ENCODE results near the gene IGSF22. TPM values are rescaled to one million over a fixed set of nuclear protein-coding genes. Genes with fewer than 3 reads are reported as not detected.

The IGSF22 gene
- 0.58 TPM for total RNA-seq

DNA sequence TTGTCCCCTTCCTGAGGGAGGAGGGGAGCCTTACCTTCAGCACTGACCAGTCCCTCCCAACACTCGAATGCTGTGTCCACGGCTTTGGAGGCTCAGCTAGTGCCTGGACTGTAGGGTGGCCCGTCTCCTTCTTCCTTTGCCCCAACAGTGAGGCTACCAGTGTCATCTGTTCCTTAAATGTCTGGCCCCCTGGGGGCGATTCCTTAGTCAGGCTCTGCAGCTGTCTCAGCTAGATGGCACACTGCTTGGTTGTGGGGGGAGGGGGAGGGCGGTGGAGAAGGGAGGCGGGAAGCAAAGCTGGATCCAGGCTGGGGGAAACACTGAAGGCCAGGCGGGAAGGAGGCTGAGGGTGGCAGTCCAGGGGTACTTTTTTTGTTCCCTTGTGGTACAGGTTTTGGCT is at the start of gene IGSF22:
IGSF22 (minus strand) TSS at position 149 of the 400 bp plus-strand sequence. CDS start 1,952 bp downstream, outside the sequence.
- no peak for DNase-seq (ENCODE audit: low spot score)
- intact Hi-C loops (cut with DNase I), result no loop called here
- no peak for ATAC-seq

DNA sequence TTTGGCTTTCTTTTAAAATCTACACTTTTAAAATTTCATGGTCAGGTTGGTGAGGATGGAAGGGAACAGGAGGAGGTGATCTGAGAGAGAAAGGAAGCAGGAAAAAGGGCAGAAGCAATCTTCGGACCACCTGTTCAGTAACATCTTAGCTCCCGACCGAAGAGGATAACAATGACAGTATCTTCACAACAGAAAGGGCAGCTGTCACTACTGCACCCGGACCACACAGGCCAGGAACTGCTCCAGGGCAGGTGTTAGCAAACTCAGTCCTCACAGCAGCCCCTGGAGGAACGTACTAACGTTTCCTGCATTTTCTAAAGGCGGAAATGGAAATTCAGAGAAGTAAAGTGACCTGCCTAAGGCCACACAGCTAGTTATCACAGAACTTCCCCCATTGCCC is 48.8 kb upstream of the IGSF22 start:
- no peak for DNase-seq (ENCODE audit: low spot score)
- no peak for ATAC-seq
- intact Hi-C loops (cut with DNase I), result loop anchor here (10.0 kb wide), 1 partner anchor 370 kb away; no protein-coding TSS in a partner anchor

DNA sequence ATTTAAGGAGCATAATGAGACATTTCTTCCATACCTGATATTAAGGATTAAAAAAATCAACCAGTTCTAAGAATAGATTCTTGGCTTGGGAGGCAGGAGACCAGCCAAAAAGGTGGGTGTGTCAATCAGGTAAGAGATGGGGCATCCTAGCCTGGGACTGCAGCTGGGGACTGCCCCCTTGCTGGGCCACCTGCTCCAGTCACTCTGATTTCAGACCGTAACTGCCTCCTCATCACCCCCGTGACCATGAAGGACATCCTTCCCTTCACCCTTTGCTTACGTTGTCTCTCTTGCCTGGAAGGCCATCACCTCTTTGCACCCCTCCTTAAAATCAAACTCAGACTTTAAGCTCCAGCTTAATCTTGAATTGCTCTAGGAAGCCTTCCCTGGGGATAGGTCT is 47.7 kb upstream of the IGSF22 start:
- DNase-seq (ENCODE audit: low spot score) (no peak), ATAC-seq (no peak)
- intact Hi-C loops (cut with DNase I), result loop anchor here (10.0 kb wide), 1 partner anchor 371 kb away; no protein-coding TSS in a partner anchor

DNA sequence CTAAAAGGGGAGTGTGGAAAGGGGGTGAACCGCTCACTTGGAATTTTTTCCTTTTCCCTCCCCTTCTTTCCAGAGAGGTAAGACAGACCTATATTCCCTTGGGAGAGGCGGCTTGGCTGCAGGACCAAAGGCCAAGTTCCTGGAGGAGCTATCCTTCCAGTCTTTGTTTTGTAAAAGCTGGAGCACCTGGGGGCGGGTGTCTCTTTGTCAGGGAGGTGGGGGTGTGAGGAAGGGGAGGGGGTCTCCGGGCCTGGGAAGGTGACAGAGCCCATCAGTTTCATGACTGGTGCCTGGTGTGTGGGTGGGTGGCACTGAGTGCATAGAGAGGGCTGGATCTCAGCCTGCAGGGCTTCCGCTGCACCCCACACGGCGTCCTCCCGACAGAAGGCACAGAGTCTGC is 47.1 kb upstream of the IGSF22 start:
- intact Hi-C loops (cut with DNase I), result loop anchor here (10.0 kb wide), 1 partner anchor 372 kb away; no protein-coding TSS in a partner anchor
- no peak for ATAC-seq
- DNase-seq (ENCODE audit: low spot score), result no peak

DNA sequence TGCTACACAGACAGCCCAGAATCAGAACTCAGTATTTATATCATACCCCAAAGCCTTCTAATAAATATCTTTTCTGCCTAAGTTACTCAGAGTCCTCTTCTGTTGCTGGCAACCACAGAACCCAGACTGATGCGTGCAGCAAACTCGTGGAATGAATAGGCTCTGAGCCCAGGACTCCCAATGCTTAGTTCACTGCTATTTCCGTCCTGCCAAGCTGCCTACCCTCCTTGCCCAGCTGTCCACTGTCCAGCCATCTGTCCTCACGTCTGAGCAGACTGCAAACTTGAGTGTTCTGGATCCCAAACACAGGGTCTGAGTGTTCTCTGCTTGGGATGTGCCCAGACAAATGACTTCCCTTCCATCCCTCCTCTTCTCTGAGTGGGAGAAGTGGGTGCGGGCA is 46.2 kb upstream of the IGSF22 start:
- ATAC-seq (no peak), DNase-seq (ENCODE audit: low spot score) (no peak)
- intact Hi-C loops (cut with DNase I), result loop anchor here (10.0 kb wide), 1 partner anchor 373 kb away; no protein-coding TSS in a partner anchor

DNA sequence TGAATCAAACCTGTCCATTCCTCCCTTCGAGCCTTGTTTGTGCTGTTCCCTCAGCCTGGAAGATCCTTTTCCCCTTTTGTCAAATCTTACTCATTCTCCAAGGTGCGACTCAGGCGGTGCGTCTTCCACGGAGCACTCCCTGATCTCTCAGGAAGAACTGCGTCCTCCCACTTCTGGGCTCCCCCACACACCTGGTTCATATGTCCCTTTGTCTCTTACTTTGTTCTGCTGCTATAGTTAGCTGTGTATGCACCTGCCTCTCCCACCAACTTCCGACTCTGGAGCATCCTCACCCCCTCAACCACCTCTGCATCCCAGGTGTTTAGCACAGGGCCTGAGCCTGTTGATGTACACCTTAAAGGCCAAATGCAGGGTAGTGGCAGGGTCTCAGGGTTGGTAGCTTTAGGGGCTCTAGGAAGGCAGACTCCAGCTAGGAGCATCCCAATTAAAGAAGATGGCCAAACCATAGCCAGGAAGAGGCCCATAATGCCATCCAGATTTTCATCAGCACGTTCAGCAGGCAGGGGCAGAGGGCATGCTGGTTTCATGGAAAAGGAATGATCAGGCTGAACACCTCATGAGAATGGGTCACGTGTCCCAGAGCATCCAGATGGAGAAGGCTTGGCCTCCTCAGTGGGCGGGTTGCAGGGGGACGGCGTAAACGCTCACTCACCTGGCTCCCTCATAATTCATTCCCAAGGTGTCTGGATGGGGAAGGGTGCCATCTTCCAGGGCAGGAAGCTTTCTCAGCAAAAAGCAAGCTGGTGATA is 45.5 kb upstream of the IGSF22 start:
- DNase-seq (ENCODE audit: low spot score) (no peak), ATAC-seq (no peak)
- intact Hi-C loops (cut with DNase I), result loop anchor here (10.0 kb wide), 1 partner anchor 373 kb away; no protein-coding TSS in a partner anchor

DNA sequence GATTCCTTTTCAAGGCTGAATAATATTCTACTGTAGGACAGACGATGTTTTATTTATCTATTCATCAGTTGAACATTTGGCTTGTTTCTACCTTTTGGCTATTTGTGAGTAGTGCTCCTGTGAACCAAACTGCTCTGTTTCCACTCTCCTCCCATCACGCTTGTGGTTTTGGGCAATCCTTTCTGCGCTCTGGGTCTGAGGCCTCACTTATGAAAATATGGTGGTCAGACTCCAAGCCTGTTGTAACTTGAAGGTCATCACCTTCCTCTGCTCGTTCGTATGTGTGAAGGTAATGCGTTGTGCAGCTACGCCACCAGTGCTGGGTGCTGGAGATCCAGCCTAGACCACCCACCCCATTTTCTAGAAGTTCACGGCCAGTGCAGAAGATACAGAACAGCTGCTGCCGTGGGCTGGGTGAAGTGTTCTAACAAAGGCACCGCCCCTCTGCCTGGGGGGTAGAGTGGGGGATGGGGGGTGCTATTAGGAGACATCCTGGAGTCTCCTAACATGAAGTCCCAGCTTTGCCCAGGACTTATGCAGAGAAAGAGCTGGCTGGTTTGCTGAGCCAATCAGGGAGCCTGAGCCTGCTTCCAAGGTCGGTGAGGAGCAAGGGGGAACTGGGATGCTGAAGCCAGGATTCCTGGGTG is 44.6 kb upstream of the IGSF22 start:
- ATAC-seq, result no peak
- no peak for DNase-seq (ENCODE audit: low spot score)
- intact Hi-C loops (cut with DNase I), result loop anchor here (10.0 kb wide), 1 partner anchor 374 kb away; no protein-coding TSS in a partner anchor

DNA sequence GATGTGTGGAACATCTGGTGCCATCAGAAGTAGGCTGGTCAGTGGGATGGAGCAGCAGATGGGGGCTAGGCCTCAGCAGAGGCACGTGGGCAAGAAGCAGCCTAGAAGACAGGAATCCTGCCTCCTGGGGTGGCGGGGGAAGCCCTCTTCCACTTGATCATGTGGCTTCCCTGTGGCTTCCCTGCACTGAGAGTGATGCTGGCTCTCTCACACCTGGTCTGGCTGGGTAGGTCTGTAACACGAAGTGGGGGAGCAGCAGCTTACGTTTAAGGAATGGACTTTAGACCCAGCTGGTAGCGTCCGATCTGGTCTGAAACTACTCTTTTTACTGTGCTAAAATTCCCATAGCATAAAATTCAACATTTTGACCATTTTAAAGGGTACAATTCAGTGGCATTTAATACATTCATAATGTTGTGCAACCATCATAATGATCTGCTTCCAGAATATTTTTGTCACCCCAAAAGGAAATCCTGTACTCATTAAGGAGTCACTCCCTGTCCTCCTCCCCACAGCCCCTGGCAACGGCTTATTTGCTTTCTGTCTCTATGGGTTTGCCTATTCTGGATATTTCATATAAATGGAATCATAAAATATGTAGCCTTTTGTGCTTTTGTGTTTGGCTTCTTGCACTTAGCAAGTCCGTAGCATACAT is 43.9 kb upstream of the IGSF22 start:
- intact Hi-C loops (cut with DNase I), result loop anchor here (10.0 kb wide), 1 partner anchor 375 kb away; no protein-coding TSS in a partner anchor
- ATAC-seq (no peak), DNase-seq (ENCODE audit: low spot score) (no peak)

DNA sequence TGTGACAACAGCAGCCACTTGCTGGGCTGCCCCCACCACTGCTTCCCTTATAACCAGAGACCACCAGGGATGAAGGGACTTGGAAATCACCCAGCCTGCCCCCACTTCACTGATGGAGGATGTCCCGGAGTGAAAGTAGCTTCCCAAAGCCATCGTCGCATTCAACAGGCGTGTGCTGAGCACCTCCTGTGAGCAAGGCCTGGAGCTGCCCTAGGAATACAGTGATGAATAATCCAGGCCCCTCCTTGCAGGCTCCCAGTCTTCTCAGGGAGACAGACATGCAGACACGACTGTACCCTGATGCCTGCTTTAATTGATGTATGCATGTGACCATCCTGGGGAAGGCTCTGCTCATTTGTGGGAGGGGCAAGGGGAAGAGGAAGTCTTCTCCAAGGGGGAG is 43.0 kb upstream of the IGSF22 start:
- intact Hi-C loops (cut with DNase I), result no loop called here
- ATAC-seq, result no peak
- no peak for DNase-seq (ENCODE audit: low spot score)

DNA sequence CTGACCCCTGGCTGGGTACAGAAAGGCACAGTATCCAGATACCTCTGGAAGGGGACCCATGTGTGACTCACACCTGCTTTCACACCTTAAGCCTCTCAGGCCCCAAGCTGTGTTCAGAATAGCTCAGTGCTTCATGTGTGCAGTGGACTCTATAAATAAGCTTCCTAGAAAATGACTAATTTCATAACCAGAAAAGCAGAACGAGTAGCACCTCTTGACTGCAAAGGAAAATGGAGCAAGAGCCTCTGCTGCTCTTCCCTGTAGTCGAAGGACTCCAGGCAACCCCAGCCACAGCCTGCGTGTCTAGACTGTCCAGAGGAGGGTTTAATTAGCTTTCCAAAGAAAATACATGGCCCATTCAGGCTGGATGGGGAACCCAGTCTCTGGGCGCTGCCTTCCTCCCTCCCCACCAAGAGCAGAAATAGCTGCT is 42.5 kb upstream of the IGSF22 start:
- intact Hi-C loops (cut with DNase I), result no loop called here
- ATAC-seq (no peak), DNase-seq (ENCODE audit: low spot score) (no peak)

DNA sequence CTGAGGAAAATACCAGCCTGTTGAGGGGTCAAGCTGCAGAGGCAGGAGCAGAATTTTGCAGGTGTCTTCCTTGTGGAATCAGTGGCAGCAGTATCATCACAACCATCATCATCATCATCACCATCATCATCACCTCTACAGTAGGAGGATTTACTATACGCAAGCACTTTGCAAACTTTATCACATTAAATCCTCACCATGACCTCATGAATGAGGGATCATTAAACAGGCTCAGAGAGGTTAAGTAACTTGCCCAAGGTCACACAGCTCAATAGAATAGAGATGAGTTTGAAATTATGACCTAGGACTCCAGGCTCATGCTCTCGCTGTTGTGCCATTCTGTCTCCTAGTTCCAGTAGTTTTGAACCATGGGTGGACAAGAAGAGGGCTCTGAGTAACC is 40.0 kb upstream of the IGSF22 start:
- no peak for DNase-seq (ENCODE audit: low spot score)
- no peak for ATAC-seq
- intact Hi-C loops (cut with DNase I), result no loop called here

DNA sequence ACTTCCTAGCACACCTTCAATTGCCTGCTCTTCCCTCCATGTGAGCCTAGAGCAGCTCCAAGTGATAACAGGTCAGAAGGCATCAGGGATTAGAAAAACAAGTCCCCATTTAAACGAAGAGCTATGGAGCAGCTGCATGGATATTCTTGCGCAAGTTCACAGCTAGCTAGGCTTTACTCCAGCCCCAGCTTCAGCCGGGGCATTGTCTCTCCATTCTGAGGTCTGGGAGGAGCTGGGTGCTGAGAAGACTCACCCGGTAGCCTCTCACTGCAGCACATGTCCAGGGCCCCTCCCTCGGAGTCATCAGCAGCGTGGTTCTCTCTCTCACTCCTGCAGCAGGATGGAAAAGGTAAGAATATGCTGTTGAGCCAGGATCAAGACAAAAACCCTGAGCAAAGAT is 39.6 kb upstream of the IGSF22 start:
- intact Hi-C loops (cut with DNase I), result loop anchor here (2.0 kb wide), 1 partner anchor 637 kb away; no protein-coding TSS in a partner anchor

DNA sequence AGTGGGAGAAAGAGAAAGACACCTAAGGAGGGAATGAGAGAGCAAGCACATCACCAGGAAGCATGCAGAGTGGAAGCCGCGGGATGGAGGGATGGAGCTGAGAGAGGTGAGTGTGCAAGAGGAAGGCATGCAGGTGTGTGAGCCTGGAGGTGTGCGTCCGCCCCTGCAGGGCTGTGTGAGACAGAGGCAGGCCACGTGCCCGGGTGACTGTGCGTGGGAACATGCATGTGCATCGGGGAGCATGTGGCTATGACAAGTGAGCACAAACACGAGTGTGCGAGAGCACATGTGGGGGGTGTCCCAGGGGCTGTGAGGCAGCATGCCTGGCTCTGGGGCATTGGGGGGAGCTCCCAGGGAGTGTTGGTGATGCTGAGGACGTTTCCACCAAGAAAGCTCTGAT is 35.8 kb upstream of the IGSF22 start:
- intact Hi-C loops (cut with DNase I), result no loop called here
- no peak for ATAC-seq

More for the DNA sequence above, 39.6 kb upstream of the IGSF22 start:
- DNase-seq (ENCODE audit: low spot score) (no peak), ATAC-seq (no peak)

DNA sequence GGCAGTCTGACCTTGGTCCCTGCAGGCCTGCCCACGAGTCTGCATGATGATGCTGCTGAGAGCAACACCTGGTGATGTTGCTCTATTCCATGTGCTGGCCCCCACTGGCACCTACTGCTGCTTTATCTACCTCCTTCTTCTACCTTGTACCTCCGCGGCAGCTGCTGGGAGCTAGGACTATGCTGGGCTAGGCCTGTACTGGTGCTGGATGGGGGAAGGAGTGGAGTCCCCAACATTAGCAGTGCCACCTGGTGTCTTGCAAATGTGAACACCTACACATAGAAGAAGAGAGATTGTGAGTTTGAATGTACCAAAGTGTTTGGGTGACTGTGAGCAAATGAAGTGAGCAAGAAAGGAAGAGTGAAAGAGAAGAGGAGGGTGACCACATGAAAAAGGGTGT is 35.2 kb upstream of the IGSF22 start:
- ATAC-seq, result no peak
- DNase-seq (ENCODE audit: low spot score), result no peak
- intact Hi-C loops (cut with DNase I), result no loop called here

More for the DNA sequence above, 35.8 kb upstream of the IGSF22 start:
- no peak for DNase-seq (ENCODE audit: low spot score)

DNA sequence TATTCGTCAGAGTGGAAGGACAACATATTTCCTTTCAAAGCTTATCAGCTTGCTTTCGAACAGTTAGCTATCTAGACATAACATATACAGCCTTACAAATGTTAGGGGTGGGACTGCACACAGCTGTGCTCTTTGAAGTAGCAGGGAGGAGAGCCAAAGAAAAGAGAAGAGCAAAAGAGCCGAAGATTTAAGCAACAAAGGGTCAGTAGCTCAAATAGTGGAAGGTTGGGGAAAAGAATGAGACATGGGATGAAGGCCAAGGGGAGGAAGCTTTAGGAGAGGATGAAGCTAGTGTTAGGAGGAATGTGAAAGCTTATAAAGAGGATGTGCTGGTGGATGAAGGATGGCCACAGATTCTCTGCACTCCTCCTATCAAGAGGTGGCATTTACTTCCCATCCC is 31.8 kb upstream of the IGSF22 start:
- peak; percentile 72 for ATAC-seq
- no peak for DNase-seq (ENCODE audit: low spot score)
- intact Hi-C loops (cut with DNase I), result no loop called here

DNA sequence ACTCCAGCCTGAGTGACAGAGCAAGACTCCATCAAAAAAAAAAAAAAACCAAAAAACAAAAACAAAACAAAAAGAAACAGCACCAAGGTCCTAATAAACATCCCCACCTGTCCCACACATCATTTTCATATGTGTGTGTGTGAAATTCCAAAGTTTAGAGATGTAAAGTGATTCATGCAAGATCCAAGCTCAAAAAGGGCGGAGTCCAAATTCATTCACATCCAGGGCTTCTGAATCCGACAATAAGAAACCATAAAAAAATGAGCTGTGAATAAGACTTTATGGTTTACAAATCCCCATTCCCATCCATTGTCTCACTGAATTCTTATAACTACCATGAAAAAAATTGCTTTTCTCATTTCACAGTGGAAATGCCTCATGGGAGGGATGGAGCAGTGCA is 30.9 kb upstream of the IGSF22 start:
- intact Hi-C loops (cut with DNase I), result no loop called here
- DNase-seq (ENCODE audit: low spot score), result no peak
- ATAC-seq, result no peak

DNA sequence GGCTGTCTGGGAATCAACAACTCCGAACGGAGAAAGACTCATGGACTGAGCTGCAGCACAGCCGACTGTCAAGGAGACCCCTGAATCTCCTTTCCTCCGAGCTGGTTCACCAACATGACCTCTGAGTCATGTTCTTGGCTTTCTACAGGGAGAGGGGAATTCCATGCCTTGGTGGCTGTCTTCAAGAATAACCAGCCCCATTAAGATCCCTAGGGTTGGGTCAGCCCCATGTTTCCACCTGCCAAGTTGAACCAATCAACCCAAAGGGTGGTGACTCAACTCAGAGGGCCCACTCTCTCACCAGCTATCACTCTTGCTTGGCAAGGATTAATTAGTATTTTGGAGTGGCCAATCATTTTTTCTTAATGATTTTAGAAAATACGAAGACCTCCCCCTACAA is 28.3 kb upstream of the IGSF22 start:
- intact Hi-C loops (cut with DNase I), result no loop called here
- DNase-seq (ENCODE audit: low spot score), result no peak
- ATAC-seq, result no peak

DNA sequence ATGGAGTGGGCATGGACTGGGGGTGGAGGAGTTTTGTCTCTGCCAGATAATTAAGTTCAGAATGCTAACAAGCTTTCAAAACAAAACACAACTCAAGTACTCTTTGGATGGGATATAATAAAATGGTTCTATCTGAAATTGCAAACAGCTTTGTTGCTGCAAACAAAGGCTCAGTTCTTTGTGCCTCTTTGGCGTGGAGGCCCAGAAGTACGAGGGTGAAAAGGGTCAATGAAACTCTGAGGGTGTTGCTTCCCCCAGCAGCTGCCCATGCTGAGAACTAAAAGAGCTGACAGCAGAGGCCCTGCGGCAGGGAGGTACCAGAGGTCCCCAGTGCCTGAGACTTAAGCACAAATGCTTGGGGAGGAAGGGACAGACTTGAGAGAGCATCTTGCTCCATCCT is 26.5 kb upstream of the IGSF22 start:
- no peak for DNase-seq (ENCODE audit: low spot score)
- intact Hi-C loops (cut with DNase I), result no loop called here
- peak; percentile 87 for ATAC-seq

DNA sequence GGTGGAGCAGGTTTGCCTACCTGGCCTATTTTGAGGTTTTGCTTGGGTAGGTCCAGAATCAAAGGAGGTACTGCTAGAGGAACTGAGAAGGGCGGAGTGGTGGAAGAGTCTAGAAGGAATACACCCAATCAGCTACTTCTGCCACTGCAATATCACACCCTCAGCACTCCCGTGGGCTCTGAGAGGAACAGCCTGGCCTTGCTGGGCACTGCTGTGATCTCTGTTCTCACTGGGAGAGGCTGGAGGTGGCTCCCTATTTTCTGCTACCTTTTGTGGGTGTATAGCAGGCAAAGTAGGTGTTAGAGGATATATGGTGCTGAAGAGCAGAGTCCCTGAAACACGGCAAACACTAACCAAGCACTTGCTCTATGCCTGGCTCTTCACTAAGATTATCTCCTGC is 25.0 kb upstream of the IGSF22 start:
- DNase-seq (ENCODE audit: low spot score), result no peak
- intact Hi-C loops (cut with DNase I), result no loop called here
- no peak for ATAC-seq

Data from sciatic nerve (tissue), 2 donors.